CD4-positive, alpha-beta T cell treated with Interleukin-12 subunit alpha and Interleukin-12 subunit beta, for 1 hour (primary cell): ENCODE results near the gene UBE2R2.

ENCODE experiments used
- DNase-seq: peaks from one replicate; pipeline ENCODE4 v3.0.0-alpha.2; 2020

The UBE2R2 gene

DNA sequence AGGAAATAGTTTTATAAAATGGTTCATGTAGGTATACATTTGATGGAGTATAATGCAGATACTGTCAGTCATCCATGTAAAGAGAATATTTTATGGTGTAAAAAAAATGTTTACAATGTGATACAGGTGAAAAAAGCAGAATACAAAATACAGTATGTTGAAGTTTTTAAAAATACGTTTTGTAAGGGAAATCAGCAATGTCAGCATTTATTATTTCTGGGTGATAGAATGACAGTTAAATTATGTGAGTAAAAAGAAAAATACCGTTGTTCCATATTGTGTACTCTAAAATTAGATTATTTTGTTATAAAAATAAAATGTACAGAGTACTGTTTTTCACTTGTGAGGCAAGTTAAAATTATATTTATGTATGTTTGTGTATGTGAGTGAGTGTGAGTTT is 69.0 kb downstream of the UBE2R2 start:
- DNase-seq = no peak

GRCh38 chr9:33893861-33894260 is 76.9 kb downstream of the UBE2R2 start:
- no peak for DNase-seq

GRCh38 chr9:33894316-33894715 is 77.4 kb downstream of the UBE2R2 start:
- no peak for DNase-seq

- no peak for DNase-seq
These were observed 86.3 kb downstream of the UBE2R2 start for GRCh38 chr9:33903157-33903780.

GRCh38 chr9:33905137-33905536 is 88.2 kb downstream of the UBE2R2 start:
- no peak for DNase-seq

- no peak for DNase-seq
These were observed 89.8 kb downstream of the UBE2R2 start for GRCh38 chr9:33906769-33907168.

- DNase-seq = no peak
These were observed 90.4 kb downstream of the UBE2R2 start for GRCh38 chr9:33907347-33907746.

- DNase-seq = no peak
These were observed 91.2 kb downstream of the UBE2R2 start for GRCh38 chr9:33908114-33908513.

DNA sequence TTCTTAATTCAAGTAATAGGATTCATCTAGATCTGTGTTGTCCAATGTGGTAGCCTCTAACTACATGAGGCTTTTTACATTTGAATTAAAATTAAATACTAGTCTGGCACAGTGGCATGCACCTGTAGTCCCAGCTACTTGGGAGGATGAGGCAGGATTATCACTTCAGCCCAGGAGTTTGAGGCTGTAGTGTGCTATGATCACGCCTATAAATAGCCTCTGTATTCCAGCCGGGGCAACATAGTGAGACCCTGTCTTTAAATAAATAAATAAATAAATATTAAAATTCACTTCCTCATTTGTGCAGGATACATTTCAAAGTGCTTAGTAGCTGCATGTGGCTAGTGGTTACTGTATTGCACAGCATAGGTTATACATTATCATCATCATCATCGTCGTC is 91.8 kb downstream of the UBE2R2 start:
- DNase-seq = no peak

DNA sequence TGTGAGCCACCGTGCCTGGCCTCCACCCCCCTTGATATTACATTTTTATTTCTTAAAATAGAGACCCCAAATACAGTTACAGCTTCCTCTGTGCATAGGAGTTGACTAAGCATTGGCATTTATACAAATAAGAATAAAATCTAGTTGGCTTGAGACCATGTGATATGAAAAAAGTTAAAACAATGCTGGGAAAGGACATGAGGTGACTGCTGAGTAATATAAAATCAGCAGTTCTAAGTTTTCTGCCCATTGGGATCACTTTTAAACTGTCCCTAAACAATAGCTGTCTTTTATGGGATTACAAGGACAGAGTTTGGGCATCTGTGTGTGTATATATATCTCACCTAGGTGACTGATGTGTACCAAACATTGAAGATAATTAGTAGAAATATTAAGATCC is 96.6 kb downstream of the UBE2R2 start:
- DNase-seq = no peak

DNA sequence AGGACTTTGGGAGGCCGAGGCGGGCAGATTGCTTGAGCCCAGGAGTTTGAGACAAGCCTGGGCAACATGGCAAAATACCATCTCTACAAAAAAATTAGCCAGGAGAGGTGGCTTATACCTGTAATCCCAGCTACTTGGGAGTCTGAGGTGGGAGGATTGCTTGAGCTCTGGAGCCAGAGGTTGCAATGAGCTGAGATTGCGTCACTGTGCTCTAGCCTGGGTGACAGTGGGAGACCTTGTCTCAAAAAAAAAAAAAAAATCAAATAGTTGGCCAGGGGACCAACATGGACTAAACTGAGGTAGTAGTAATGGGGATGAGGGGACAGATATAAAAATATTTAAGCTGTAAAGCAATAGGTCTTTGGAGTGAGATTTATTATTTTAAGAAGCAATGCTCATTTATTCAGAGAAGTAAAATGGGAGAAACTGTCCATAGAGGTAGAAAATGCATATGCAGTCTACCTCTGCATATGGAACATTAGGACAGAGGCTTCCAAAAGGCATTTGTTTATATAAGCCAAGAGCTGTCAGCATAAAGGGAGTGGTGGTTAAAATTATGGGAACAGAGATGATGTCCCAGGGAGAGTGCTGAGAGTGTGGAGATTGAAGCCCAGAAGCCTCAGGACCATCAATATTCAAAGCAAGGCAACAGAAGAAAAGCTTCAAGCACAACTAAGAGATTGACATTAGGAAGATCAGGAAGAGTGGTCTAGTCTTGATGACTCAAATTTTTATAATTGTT is 98.1 kb downstream of the UBE2R2 start:
- DNase-seq = no peak

DNA sequence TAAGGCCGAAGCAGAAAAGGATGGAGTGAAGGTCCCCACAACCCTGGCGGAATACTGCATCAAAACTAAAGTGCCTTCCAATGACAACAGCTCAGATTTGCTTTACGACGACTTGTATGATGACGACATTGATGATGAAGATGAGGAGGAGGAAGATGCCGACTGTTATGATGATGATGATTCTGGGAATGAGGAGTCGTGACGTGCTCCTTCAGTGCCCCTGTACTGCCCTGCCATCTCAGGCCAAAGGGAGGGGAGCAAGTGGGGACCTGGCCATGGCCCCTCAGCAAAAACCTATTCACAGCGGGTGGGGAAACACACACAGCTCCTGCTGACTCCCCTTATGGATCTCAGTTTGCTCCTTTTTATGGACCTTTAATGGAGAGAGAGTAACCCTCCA is 100.1 kb downstream of the UBE2R2 start:
- DNase-seq = no peak

DNA sequence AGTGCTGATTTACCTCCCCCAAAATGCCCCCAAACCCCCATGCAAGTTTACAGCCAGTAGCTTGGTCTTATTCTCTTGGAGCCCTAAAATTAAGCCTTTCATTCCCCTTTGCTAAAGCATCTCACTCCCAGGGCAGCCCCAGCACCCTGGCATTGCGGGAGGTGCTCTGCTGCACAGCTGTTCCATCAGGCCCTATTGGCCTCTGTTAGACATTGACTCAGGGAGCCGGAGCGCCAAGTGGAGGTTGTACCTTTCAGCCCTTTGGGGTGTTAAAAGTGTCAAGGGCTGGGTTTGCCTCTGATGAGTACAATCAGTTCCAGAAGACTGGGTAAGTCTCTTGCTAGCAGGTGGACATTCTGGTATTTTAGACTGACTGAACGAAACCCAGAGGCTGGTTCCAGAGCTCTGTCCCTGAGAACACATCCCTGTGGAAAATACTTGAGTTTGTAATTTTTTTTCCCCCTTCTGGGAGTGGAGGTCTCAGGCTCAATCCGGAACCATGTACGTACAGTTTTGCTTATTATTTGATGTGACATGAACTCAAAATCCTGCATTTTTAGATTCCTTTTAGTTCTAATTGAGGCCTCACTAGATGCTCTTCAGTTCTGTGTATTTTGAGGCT is 102.4 kb downstream of the UBE2R2 start:
- DNase-seq = no peak

DNA sequence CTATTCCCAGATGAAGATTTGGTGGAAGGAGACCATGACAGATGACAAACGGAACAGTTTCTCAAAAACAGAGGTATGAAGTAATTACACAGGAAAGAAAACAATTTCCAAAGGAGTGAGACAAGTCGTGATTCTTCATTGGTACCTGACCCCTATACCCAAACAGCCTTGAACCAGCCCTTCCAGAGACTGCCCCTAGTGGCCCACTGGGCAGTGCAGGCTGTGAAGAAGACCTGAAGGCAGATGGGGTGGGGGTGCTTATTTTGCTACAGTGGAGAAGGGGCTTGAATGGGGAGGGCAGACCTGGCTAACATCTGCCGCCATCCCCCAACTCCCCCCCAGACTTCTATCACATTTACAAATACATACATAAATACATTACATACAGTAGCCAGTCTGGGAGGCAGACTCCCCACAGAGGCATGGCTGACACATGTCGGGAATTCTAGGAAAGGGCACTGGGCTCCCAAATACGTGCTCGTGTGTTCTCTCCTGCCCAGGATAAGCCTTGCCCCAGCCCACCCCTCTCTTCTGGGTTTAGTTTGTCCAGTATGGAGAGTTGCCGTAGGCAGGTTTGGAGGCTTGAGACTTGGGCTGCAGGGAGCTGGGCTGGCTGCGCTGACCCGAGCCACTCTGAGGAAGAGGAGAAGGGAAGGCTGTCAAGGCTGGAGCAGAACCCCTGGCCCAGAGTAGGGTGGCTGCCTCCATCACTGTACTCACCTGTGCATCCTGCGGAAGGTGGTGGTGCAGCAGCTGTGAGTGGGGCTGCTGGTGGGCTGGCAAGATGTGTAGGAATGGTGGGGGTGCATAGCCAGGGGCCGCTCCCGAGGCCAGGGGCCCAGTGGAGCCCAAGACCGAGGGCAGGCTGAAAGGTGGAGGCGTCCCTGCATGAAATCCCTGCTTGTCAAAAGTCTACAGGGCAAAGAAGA is 105.3 kb downstream of the UBE2R2 start:
- DNase-seq = peak; percentile 16

GRCh38 chr9:33923079-33923478 is 106.1 kb downstream of the UBE2R2 start:
- DNase-seq = no peak

DNA sequence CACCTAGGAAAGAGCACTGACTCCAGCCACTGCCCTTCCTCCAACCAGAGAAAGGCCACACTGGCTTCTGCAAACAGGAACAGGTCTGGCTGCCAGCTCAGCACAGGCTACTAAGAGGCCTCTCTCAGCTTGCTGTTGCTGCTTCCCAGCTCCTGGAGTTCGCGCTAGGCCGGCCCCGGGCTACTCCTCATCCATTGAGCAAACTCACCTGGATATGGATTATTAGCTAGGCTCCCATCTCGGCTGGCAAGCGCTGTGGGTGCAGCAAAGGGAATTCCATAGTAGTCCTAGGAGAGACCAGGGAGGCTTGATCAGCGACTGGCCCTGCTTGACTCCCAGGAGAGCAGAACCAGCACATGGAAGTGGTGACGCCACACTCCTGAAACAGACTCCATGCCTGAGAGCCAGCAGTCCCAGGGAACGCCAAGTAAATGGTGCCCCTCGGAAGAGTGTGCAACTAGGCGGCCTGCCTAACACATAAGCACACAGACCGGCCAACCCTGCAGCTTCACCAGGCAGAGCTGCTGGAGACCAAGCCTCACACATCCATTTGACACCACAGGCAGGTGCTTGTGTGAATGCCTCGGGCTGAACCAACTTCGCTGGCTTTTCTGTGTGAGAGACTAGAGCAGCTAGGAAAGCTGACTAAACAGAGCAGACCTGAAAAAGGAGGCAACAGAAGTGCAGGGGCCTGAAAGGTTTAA is 107.2 kb downstream of the UBE2R2 start:
- DNase-seq = no peak

GRCh38 chr9:33924978-33925797 is 108.2 kb downstream of the UBE2R2 start:
- DNase-seq = peak; percentile 28

DNA sequence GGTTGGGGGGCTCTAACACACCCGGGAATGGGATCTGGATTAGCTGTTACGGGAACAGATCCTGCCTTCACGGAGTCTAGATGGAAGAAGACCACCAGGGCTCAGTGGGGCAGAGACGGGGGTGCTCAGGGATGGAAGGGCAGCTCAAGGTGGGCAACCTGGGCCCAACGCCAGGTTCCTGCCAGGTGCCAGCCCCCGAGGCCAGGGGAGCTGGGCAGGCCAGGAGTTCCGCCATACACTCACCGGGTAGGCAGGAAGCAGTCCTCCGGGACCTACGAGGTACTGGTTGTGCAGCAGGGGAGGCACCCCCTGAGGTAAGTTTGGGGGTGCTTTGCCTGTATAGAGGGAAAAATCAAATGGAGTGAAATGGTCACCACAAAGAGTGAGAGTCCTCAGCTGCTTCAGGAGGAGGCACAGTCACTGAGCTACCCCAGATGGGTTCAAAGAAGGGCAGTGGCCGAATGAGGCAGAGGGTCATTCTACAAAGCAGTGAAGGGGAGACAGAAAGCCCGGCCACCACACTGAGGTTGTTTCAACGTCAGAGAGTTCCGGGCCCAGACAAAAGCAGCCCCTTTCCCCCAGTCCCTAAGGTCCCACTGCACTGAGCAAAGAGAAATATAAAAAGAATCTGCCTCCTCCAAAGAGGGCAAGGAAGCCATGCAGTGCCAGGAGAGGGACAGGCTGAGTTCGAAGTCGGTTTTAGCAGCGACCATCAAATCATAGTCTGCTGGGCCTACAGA is 110.0 kb downstream of the UBE2R2 start:
- DNase-seq = no peak

- no peak for DNase-seq
These were observed 110.7 kb downstream of the UBE2R2 start for GRCh38 chr9:33927694-33928093.

DNA sequence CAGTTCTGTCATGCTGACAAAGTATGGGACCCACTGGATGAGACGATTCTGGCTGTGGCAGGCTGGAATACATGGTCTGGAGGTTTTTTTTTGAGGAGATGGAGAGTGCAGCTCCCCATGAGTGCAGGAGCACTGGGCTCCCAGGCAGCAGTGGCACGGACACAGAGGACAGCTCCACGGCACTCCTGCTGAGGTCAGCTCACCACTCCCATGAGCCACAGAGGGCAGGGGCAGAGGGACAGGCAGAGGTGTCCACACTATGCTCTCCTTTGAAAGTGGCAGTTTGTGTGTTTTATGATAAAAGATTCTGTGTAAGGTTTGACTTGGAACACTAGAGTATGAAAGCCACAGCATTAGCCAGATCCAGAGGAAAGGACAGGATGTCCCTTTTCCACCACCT is 114.4 kb downstream of the UBE2R2 start:
- DNase-seq = no peak
